IMR-90 (cell line): Measurements from ENCODE around the gene RAET1E. TPM values are rescaled to one million over a fixed set of nuclear protein-coding genes. Genes with fewer than 3 reads are reported as not detected.
A peak's percentile ranks its signal among the peaks of the same experiment; 100 is the strongest.

Source experiments
- ATAC-seq: fragments of 200-7000 bp; cut with Tn5 transposase; 2 replicates; pipeline ENCODE4 v1.9.1; 2020; ENCODE audit warnings: low read depth, mild to moderate bottlenecking, moderate library complexity
- BruUV-seq: library from RNA; stranded (reverse); fragments of 400-500 nt; replicated peaks from 2 replicates; lab custom pipeline; 2021; lab: Mats Ljungman, UMichigan
- CTCF ChIA-PET: fragments of 300-600 bp; formaldehyde crosslinking; extraction: SDS; loops from one replicate; lab custom pipeline; 2021; ENCODE audit warnings: antibody characterized with exemption; lab: Yijun Ruan, JAX
- POLR2A ChIA-PET: fragments of 300-600 bp; sonication (Branson Sonifier 250); formaldehyde crosslinking; loops from one replicate; lab custom pipeline; 2022; ENCODE audit warnings: antibody characterized with exemption; ENCODE audit not compliant: unreplicated experiment; lab: Charles Lee
- DNase-seq: peaks from one replicate; pipeline ENCODE4 v3.0.0; 2013
- H2AFZ ChIP-seq: replicated peaks from 2 replicates; pipeline ENCODE3; 2013; ENCODE audit warnings: low read length, mild to moderate bottlenecking; ENCODE audit not compliant: poor library complexity
- H2AK5ac ChIP-seq: 2 replicates; pipeline ENCODE4 v1.6.1; 2013; ENCODE audit warnings: low read depth, low read length, inconsistent platforms
- H2AK9ac ChIP-seq: replicated peaks from 2 replicates; pipeline ENCODE3; 2013; ENCODE audit warnings: mild to moderate bottlenecking, low read depth, low read length, moderate library complexity; ENCODE audit not compliant: poor library complexity
- H2BK120ac ChIP-seq: 2 replicates; pipeline ENCODE4 v1.6.1; 2013; ENCODE audit warnings: low read depth, low read length, inconsistent platforms
- H2BK15ac ChIP-seq: 3 replicates; pipeline ENCODE4 v1.6.1; 2013; ENCODE audit warnings: low read depth, low read length, inconsistent platforms
- H2BK20ac ChIP-seq: 2 replicates; pipeline ENCODE4 v1.6.1; 2013; ENCODE audit warnings: low read depth, mild to moderate bottlenecking, inconsistent platforms, low read length, moderate library complexity
- H2BK5ac ChIP-seq: 2 replicates; pipeline ENCODE4 v1.6.1; 2013; ENCODE audit warnings: mild to moderate bottlenecking, low read depth, low read length, inconsistent platforms; ENCODE audit not compliant: poor library complexity, severe bottlenecking
- H3K14ac ChIP-seq: replicated peaks from 2 replicates; pipeline ENCODE4 v1.6.1; 2013; ENCODE audit warnings: low read depth, low read length, inconsistent platforms
- H3K18ac ChIP-seq: 2 replicates; pipeline ENCODE4 v1.6.1; 2013; ENCODE audit warnings: low read depth, low read length, control low read depth
- H3K23ac ChIP-seq: 2 replicates; pipeline ENCODE4 v1.6.1; 2013; ENCODE audit warnings: low read depth, low read length, inconsistent platforms
- H3K27ac ChIP-seq: 2 replicates; pipeline ENCODE4 v1.5.1; 2013; ENCODE audit warnings: mild to moderate bottlenecking, control low read depth, low read length; ENCODE audit not compliant: insufficient read depth
- H3K27me3 ChIP-seq: 2 replicates; pipeline ENCODE4 v1.6.1; 2013; ENCODE audit warnings: low read length; ENCODE audit not compliant: control insufficient read depth, insufficient read depth
- H3K36me3 ChIP-seq: 2 replicates; pipeline ENCODE4 v1.6.1; 2013; ENCODE audit warnings: low read length, mixed read lengths; ENCODE audit not compliant: control insufficient read depth, insufficient read depth
- H3K4ac ChIP-seq: 2 replicates; pipeline ENCODE4 v1.6.1; 2013; ENCODE audit warnings: low read depth, low read length, inconsistent platforms
- H3K4me1 ChIP-seq: 2 replicates; pipeline ENCODE4 v1.6.1; 2013; ENCODE audit warnings: low read length, mixed read lengths; ENCODE audit not compliant: control insufficient read depth, insufficient read depth
- H3K4me2 ChIP-seq: 2 replicates; pipeline ENCODE4 v1.6.1; 2013; ENCODE audit warnings: low read depth, mild to moderate bottlenecking, control low read depth, low read length, moderate library complexity
- H3K4me3 ChIP-seq: 2 replicates; pipeline ENCODE4 v1.5.1; 2013; ENCODE audit warnings: low read depth, mild to moderate bottlenecking, control low read depth, low read length, moderate library complexity; ENCODE audit not compliant: insufficient read depth
- H3K56ac ChIP-seq: 2 replicates; pipeline ENCODE4 v1.6.1; 2013; ENCODE audit warnings: low read length, inconsistent platforms; ENCODE audit not compliant: insufficient read depth; ENCODE audit errors: extremely low read depth
- H3K79me1 ChIP-seq, 2 experiments: 2 replicates each; pipeline ENCODE4 v1.6.1; 2013; ENCODE audit warnings: low read length in 2 of 2, inconsistent platforms in 1 of 2, low read depth in 1 of 2
- H3K9ac ChIP-seq: 2 replicates; pipeline ENCODE4 v1.6.1; 2013; ENCODE audit warnings: low read depth, low read length, control low read depth
- H3K9me1 ChIP-seq: 2 replicates; pipeline ENCODE4 v1.6.1; 2013; ENCODE audit warnings: low read length, inconsistent platforms; ENCODE audit not compliant: insufficient read depth
- H3K9me3 ChIP-seq: 2 replicates; pipeline ENCODE4 v1.6.1; 2013; ENCODE audit warnings: low read length; ENCODE audit not compliant: control insufficient read depth, insufficient read depth
- H4K20me1 ChIP-seq: 2 replicates; pipeline ENCODE4 v1.6.1; 2013; ENCODE audit warnings: low read length, inconsistent platforms; ENCODE audit not compliant: insufficient read depth
- H4K5ac ChIP-seq: 2 replicates; pipeline ENCODE4 v1.6.1; 2013; ENCODE audit warnings: mild to moderate bottlenecking, low read depth, low read length, control low read depth
- H4K8ac ChIP-seq, 2 experiments: 2 replicates each; pipeline ENCODE4 v1.6.1; 2013; ENCODE audit warnings: low read depth in 2 of 2, low read length in 2 of 2, control low read depth in 1 of 2, inconsistent platforms in 1 of 2
- H4K91ac ChIP-seq: 2 replicates; pipeline ENCODE4 v1.6.1; 2013; ENCODE audit warnings: low read depth, low read length, inconsistent platforms; ENCODE audit not compliant: insufficient read depth
- CHD1 ChIP-seq: IDR thresholded peaks from 2 replicates; pipeline ENCODE4 v1.6.1; 2012; ENCODE audit warnings: low read depth, low read length, improper control_type of control experiment
- NFE2L2 ChIP-seq: fragments of 150-350 bp; IDR thresholded peaks from 2 replicates; pipeline ENCODE4 v1.6.1; 2016; ENCODE audit warnings: low read depth, mild to moderate bottlenecking, low read length
- POLR2A ChIP-seq: IDR thresholded peaks from 2 replicates; pipeline ENCODE4 v1.6.1; 2012; ENCODE audit warnings: mild to moderate bottlenecking, low read depth, low read length
- RCOR1 ChIP-seq: IDR thresholded peaks from 2 replicates; pipeline ENCODE4 v1.6.1; 2012; ENCODE audit warnings: mild to moderate bottlenecking, low read length, improper control_type of control experiment; ENCODE audit not compliant: insufficient replicate concordance
- RFX5 ChIP-seq: IDR thresholded peaks from 2 replicates; pipeline ENCODE4 v1.8.0; 2012; ENCODE audit warnings: low read depth, mild to moderate bottlenecking, low read length, moderate library complexity
- WGBS, 2 experiments: methylation state at CpG; one replicate each; pipeline versions ENCODE4 v1.1.5 to v1.1.7; 2013; ENCODE audit warnings: missing lambda C conversion rate in 2 of 2; ENCODE audit not compliant: insufficient read length in 1 of 2; ENCODE audit errors: extremely low coverage in 2 of 2; 5-methylcytosine and 5-hydroxymethylcytosine counted together
- dilution Hi-C: fragments of 300-500 bp; cut with HindIII; formaldehyde crosslinking; loops from one replicate; pipeline ENCODE4 v1.14.3; 2018; ENCODE audit warnings: low sequenced_read_pairs; ENCODE audit not compliant: unreplicated experiment
- in situ Hi-C: fragments of 300-500 bp; cut with MboI; formaldehyde crosslinking; loops from 3 replicates; pipeline ENCODE4 v1.14.3; 2019; ENCODE audit warnings: low sequenced_read_pairs, inconsistent platforms, mixed read lengths
- intact Hi-C: fragments of 100-400 bp; cut with micrococcal nuclease; formaldehyde crosslinking; loops from 2 replicates; pipeline ENCODE4 v1.10.0; 2022
- polyA plus RNA-seq, 3 experiments: library from polyadenylated mRNA; depleted of rRNA; stranded (reverse); fragments of >200 nt; gene quantifications; 2 replicates each; pipeline ENCODE4 v1.2.3, GENCODE V29; 2012; ENCODE audit warnings: low replicate concordance in 1 of 3
- total RNA-seq: library from RNA; depleted of rRNA; stranded (reverse); fragments of >200 nt; gene quantifications from 2 replicates; pipeline ENCODE4 v1.2.3, GENCODE V29; 2012
- TF ChIP-seq, protein P1 (sequence below): fragments of 150-350 bp; IDR thresholded peaks from 2 replicates; pipeline ENCODE4 v1.6.1; 2016; ENCODE audit warnings: low read depth, mild to moderate bottlenecking, low read length, moderate library complexity, borderline replicate concordance

RAET1E gene
- total and polyA plus RNA-seq, 2 of the 4 experiments (the other 2 are of a cell fraction), result not detected

DNA sequence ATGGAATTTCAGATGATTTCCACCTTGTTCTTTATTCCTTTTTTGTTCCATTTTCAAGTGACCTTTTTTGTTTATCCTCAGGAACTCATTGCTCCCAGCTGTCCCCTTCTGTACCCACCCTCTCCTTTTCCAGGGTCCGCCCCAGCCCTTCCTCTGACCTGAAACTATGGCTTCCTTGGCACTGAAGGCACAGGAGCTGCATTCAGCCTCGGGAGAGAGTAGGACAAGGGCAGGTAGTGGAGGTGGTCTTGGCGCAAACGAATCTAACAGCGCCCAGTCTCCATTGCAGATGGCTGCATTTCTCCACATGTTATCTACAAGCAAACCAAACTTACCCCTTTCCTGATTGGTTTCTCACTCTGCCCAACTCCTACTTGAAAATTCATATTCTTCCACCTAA lies 35.1 kb upstream of the RAET1E start:
- no peak overlapping the region for H3K4me2 ChIP-seq
- no peak for DNase-seq
- WGBS, 2 experiments, result no CpG with 5 or more reads among the region's 5 CpGs
- H3K4me1 ChIP-seq, result no peaks in the 10 kb centered on the region
- CTCF ChIA-PET, result no interaction called here
- ATAC-seq, result no peak
- H2BK15ac ChIP-seq, result no peak overlapping the region
- H3K27me3 ChIP-seq, result peaks cover 43% of the 10 kb centered on the region
- H3K36me3 ChIP-seq, result no peaks in the 10 kb centered on the region
- H4K8ac ChIP-seq, result no peak overlapping the region
- H2AK5ac ChIP-seq, result peak overlapping the region; percentile 44; the same call in 1 of the 2 replicates
- POLR2A ChIA-PET, result no interaction called here
- no peaks in the 10 kb centered on the region for H3K9me3 ChIP-seq
- H3K9ac ChIP-seq, result no peak overlapping the region
- H2AFZ ChIP-seq, result no peak overlapping the region
- H3K23ac ChIP-seq, result no peak overlapping the region
- dilution Hi-C loops (no loop called here), intact Hi-C loops (loop anchor here (5.0 to 10.0 kb wide), 2 partner anchors 404 to 882 kb away; no protein-coding TSS in a partner anchor), in situ Hi-C loops (loop anchor here (10.0 to 25.0 kb wide), 2 partner anchors 404 to 882 kb away; no protein-coding TSS in a partner anchor)
- no peak overlapping the region for H2BK120ac ChIP-seq
- H3K4me3 ChIP-seq, result no peak overlapping the region
- H4K91ac ChIP-seq, result no peak overlapping the region
- no peak overlapping the region for H3K14ac ChIP-seq
- H3K56ac ChIP-seq, result no peak overlapping the region
- no peak overlapping the region for H2BK20ac ChIP-seq
- no peak overlapping the region for H4K5ac ChIP-seq
- H2AK9ac ChIP-seq, result no peak overlapping the region
- no peak overlapping the region for H2BK5ac ChIP-seq
- no peak overlapping the region for H3K18ac ChIP-seq
- no TSS peak for BruUV-seq
- H3K79me1 ChIP-seq, result no peaks in the 10 kb centered on the region
- H3K4ac ChIP-seq, result no peak overlapping the region
- no peaks in the 10 kb centered on the region for H4K20me1 ChIP-seq
- TF ChIP-seq, protein P1, sequence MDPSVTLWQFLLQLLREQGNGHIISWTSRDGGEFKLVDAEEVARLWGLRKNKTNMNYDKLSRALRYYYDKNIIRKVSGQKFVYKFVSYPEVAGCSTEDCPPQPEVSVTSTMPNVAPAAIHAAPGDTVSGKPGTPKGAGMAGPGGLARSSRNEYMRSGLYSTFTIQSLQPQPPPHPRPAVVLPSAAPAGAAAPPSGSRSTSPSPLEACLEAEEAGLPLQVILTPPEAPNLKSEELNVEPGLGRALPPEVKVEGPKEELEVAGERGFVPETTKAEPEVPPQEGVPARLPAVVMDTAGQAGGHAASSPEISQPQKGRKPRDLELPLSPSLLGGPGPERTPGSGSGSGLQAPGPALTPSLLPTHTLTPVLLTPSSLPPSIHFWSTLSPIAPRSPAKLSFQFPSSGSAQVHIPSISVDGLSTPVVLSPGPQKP, result no peak
- TF ChIP-seq RFX5 (no peak), RCOR1 (no peak), POLR2A (no peak), NFE2L2 (no peak), CHD1 (no peak)
- H3K27ac ChIP-seq, result no peak overlapping the region
- no peaks in the 10 kb centered on the region for H3K9me1 ChIP-seq
